ENCODE results near the gene HGS.

DNA sequence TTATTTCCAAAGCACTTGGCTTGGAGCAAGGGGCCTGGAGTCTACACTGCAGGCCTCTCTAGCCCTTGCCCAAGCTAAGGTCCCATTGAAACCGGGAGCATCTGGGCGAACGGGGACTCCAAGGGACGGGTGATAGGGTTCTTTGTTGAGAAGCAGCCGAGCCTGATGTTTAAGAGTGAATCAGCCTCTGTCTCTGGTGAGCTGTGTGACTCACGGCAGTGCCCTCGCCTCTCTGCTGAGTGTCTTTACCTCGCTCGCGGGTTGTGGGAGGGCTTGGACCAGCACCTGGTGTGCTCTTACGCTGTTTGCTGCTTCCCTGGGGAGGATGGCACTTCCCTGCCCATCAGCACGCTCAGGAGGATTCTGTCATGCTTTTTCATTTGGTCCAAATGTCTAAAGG lies 1.3 kb downstream of the HGS start:
- TF ChIP-seq, protein P1, sequence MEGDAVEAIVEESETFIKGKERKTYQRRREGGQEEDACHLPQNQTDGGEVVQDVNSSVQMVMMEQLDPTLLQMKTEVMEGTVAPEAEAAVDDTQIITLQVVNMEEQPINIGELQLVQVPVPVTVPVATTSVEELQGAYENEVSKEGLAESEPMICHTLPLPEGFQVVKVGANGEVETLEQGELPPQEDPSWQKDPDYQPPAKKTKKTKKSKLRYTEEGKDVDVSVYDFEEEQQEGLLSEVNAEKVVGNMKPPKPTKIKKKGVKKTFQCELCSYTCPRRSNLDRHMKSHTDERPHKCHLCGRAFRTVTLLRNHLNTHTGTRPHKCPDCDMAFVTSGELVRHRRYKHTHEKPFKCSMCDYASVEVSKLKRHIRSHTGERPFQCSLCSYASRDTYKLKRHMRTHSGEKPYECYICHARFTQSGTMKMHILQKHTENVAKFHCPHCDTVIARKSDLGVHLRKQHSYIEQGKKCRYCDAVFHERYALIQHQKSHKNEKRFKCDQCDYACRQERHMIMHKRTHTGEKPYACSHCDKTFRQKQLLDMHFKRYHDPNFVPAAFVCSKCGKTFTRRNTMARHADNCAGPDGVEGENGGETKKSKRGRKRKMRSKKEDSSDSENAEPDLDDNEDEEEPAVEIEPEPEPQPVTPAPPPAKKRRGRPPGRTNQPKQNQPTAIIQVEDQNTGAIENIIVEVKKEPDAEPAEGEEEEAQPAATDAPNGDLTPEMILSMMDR (IDR thresholded peaks at IDR 0.05) = no peak
- no peak for TF ChIP-seq POLR2A (IDR thresholded peaks at IDR 0.05)

Measured in thyroid gland (tissue), 4 donors.